GM19467 (cell line): ENCODE data around the gene SLC4A4.
"Not testable (repeated sequence)": the region's sequence is repeated elsewhere in the genome, so short reads cannot be mapped to it uniquely, and the experiment has no call there.

ENCODE experiments used
- ATAC-seq: cut with Tn5 transposase; IDR thresholded peaks from one replicate; pipeline ENCODE4 v1.9.1; 2021; ENCODE audit warnings: mild to moderate bottlenecking, moderate library complexity; ENCODE audit not compliant: unreplicated experiment

The SLC4A4 gene

DNA sequence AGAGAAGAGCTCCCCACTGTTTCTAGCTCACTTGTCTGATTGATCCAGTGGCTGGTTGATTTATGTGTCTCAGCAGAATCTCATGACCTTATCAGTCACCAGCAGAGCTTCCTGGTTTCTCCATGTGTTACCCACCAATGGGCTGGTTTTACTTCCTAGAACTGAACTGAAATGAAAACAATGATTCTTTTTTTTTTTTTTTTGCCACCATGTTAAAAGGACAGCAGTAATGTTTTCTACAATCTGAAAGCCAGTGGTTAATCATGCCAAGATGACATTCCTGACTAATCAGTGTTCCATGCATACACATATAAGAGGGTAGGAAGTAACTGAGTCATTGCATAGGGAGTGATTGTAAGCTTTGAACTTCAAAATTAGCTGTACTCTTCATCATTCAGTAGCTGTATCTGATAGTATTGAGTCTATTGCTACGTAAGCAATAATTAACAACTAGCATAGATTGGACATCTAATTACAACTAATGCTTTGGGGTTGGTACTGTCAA, 67.7 kb downstream of the SLC4A4 start:
- ATAC-seq: no peak

GRCh38 chr4:71408961-71409360, 70.1 kb downstream of the SLC4A4 start:
- ATAC-seq: not testable (repeated sequence)

GRCh38 chr4:71411981-71412380, 73.2 kb downstream of the SLC4A4 start:
- ATAC-seq: no peak

DNA sequence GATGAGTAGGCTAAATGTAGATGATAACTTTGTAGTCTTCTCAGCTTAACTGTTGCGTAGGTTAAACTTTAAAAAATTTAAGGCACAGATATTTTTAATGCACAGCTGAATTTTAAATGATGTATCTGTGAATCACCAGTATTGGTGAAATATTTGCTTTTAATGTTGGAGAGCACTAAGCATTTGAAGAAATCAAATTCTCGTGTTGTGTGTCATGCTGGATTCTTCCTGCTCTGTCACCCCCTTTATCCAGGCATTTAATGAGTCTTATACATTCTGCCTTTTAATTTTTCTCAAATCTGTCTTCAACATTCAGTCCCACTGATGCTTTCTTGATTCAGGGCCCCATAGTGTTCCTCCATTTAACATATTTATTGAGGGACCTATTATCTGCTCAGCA, 76.7 kb downstream of the SLC4A4 start:
- ATAC-seq: no peak

GRCh38 chr4:71417150-71417549, 78.3 kb downstream of the SLC4A4 start:
- ATAC-seq: no peak

- no peak for ATAC-seq
These were observed 87.7 kb downstream of the SLC4A4 start for GRCh38 chr4:71426381-71427042.

DNA sequence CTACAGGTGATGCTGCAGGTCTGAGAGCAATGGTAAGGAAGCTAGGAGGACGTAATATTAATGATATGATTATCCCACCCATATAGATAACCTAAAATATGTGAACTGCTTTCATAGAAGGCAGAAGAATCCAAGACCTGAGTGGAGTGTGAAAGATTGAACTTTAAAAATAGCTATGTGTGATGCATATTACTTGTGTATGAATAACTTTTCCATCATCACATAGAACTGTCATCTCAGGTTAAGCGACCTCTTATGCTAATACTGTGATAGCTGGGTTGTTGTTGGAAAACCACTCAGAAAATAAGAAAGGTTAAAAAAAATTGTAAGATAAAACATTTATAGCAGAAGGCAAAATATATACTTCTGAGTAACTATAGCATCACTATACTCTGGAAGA, 90.3 kb downstream of the SLC4A4 start:
- no peak for ATAC-seq

GRCh38 chr4:71429962-71430361, 91.1 kb downstream of the SLC4A4 start:
- ATAC-seq: no peak

DNA sequence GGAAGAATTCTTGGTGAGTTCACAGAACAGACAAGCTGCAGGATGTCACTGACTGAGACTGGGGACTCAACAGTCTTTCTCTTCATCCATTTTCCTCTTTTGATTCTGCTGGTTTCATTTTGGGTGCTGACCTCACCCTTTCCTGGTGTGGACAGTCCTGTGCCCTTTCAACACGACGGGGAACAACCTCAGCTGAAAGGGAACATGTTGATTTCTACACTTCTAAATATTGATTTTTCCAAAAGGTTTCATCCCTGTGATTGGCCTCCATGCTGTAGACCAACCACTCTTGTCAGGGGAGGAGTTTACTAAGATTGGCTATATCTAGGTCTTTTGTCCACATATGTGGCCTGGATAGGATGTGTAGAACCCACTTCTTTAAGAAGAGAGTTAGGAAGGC, 91.8 kb downstream of the SLC4A4 start:
- no peak for ATAC-seq

GRCh38 chr4:71440612-71441011, 101.8 kb downstream of the SLC4A4 start:
- ATAC-seq: no peak

DNA sequence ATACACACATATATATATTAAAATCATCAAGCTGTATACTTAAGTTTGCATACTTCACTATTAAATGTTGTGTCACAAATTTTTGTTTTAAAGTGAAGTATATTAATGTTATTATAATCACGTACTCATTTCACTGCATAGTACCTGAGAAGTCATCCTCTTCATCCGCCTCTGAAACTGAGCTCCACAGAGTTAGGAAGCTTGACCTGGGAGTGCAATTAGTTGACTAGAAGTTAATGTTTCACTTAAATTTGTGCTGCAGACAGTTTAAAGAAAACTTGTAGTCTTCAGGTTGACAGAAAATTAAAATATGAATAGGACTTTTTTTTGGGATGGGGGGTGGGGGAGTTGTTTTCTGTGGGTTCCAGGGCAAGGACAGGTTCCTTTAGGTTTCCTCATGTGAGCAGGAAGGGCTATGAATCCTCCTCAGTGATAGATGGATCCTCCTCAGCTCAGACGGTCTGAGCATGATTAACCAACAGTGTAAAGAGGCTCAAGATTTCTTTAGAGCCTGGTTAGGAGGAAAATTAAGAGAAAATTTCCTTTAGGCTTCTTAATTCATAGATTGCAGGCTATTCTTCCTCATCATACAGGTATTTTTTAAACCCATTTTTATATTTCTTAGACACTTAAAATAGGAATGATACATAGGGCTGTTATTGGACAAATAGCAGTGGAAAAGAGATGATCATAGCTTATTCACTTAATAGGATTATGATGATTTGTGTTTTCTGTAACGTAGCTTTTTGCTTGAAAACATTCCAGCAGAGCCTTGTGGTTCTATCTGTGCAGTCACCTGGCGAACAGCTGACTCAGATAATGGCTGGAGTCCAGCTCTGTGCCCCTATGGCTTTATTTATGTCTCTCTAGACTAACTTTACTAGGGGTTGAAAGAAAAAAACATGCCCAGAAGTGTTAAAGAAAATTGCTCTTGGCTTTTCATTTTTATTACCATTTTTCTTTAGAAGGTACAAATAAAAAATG, 102.7 kb downstream of the SLC4A4 start:
- ATAC-seq: no peak

- ATAC-seq: no peak
These were observed 103.5 kb downstream of the SLC4A4 start for GRCh38 chr4:71442336-71442735.

GRCh38 chr4:71444395-71444794, 105.6 kb downstream of the SLC4A4 start:
- ATAC-seq: no peak

DNA sequence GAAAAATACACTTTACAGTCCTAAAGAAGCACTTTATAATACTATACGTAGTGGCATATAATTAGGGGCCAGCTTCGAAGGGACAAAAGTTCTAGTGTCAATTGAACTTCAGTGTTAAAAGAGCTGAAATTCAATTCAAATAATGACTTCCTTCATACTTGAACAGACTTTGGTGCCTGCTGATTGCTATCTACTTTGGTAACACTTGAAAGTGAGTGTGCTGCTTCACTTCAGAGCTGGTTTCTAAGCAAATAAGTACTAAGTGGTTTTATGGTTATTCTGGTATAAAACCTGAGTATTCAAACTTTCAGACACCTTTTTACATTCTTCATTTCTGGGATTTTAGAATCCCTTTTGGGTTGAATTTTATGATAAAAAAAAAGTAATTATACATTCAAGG, 107.0 kb downstream of the SLC4A4 start:
- ATAC-seq: no peak

GRCh38 chr4:71446479-71447081, 107.8 kb downstream of the SLC4A4 start:
- ATAC-seq: no peak

- no peak for ATAC-seq
These were observed 110.2 kb downstream of the SLC4A4 start for GRCh38 chr4:71449040-71449439.

GRCh38 chr4:71449878-71450277, 111.1 kb downstream of the SLC4A4 start:
- ATAC-seq: no peak

DNA sequence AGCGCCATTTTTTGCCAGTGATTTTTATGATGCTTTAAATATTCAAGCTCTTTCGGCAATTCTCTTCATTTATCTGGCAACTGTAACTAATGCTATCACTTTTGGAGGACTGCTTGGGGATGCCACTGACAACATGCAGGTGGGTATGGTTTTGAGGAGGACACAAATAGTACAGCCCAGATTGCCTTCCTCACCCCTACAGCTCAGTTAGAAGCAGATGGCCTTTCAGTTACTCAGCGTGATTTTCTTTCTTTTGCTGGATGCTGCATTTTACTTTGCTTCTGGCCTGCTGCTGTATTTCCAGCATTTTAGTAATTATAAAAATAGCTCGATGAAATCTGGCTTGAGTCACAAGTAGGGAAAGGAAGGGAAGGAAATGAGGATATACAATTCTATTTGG, 114.7 kb downstream of the SLC4A4 start:
- no peak for ATAC-seq

DNA sequence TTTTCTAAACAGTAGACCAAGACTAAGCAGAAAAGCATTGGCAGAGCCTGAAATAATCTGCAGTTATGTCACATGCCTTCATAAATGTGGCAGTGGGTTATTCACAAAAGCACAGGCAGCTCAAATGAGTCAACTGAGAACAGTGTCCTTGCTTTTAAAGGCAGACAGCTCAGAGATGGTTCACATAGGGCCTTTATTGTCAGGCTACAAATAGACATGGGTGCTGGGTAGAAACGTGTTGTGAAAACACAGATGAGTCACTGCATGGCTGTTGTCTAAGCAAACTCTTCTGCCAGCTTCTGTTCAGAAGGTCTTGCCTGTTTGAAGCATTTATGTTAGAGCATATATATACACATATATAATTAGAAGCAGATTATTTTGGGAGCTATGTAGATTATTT, 118.0 kb downstream of the SLC4A4 start:
- no peak for ATAC-seq

- no peak for ATAC-seq
These were observed 121.6 kb downstream of the SLC4A4 start for GRCh38 chr4:71460371-71460770.

DNA sequence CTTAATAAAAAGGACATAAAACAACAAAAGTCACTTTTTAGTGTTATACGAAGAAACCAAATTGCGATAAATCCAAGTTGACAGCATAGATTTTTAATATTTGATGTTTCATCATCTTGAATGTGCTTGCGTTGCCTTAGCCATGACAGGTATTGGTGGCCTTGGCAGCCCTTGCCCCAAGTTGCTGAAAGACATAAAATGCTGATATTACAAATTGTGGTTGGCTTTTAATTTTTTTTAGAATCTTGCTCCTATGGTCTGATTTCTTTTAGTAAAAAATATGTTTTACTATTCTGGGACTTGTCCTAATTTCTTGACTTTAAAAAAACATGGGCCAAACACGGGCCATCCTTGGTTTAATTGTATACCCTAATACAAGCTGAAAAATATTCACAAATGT, 122.6 kb downstream of the SLC4A4 start:
- ATAC-seq: no peak

DNA sequence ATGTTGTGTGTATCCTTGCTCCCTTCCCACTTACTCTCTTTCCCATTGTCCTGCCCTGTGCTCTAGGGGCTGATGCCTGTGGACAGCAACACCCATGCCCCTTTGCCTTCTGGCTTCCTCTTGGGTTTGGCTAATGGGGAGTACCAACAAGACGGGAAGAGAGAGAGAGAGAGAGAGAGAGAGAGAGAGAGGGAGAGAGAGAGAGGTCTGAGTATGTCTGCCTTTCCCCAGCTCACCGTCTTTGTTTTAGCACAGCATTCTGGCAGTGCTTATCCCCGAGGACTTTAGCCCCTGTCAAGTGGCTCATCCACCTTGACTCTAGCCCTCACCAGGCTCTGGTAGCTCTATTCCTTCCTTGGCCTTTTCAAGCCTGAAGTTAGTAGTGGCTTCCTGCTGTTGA, 128.0 kb downstream of the SLC4A4 start:
- no peak for ATAC-seq
